ENCODE results near the gene GALK2.
"Not testable (repeated sequence)": the region's sequence is repeated elsewhere in the genome, so short reads cannot be mapped to it uniquely, and the experiment has no call there.

The GALK2 gene

GRCh38 chr15:49164865-49165264, 5.2 kb upstream of the GALK2 start:
- DNase-seq (ENCODE audit: low read depth in 2 of 2), result no peak

GRCh38 chr15:49168016-49168415, 2.0 kb upstream of the GALK2 start:
- DNase-seq (ENCODE audit: low read depth in 2 of 2), result no peak

GRCh38 chr15:49171790-49172189, 1.7 kb downstream of the GALK2 start:
- DNase-seq (ENCODE audit: low read depth in 2 of 2), result no peak

- no peak for DNase-seq (ENCODE audit: low read depth in 2 of 2)
Measured at GRCh38 chr15:49174902-49175301, 4.9 kb downstream of the GALK2 start.

- DNase-seq (ENCODE audit: low read depth in 2 of 2), result not testable (repeated sequence)
Measured at GRCh38 chr15:49175582-49176397, 5.7 kb downstream of the GALK2 start.

- DNase-seq (ENCODE audit: low read depth in 2 of 2), result no peak
Measured at GRCh38 chr15:49178497-49178896, 8.4 kb downstream of the GALK2 start.

GRCh38 chr15:49179433-49180190, 9.6 kb downstream of the GALK2 start:
- no peak for DNase-seq (ENCODE audit: low read depth in 2 of 2)

- DNase-seq (ENCODE audit: low read depth in 2 of 2), result no peak
Measured at GRCh38 chr15:49182128-49182527, 12.1 kb downstream of the GALK2 start.

GRCh38 chr15:49183741-49184140, 13.7 kb downstream of the GALK2 start:
- not testable (repeated sequence) for DNase-seq (ENCODE audit: low read depth in 2 of 2)

- no peak for DNase-seq (ENCODE audit: low read depth in 2 of 2)
Measured at GRCh38 chr15:49185473-49185872, 15.4 kb downstream of the GALK2 start.

GRCh38 chr15:49187549-49188245, 17.6 kb downstream of the GALK2 start:
- no peak for DNase-seq (ENCODE audit: low read depth in 2 of 2)

GRCh38 chr15:49188933-49189332, 18.9 kb downstream of the GALK2 start:
- no peak for DNase-seq (ENCODE audit: low read depth in 2 of 2)

- no peak for DNase-seq (ENCODE audit: low read depth in 2 of 2)
Measured at GRCh38 chr15:49189631-49190030, 19.6 kb downstream of the GALK2 start.

- DNase-seq (ENCODE audit: low read depth in 2 of 2), result no peak
Measured at GRCh38 chr15:49190586-49190985, 20.5 kb downstream of the GALK2 start.

- no peak for DNase-seq (ENCODE audit: low read depth in 2 of 2)
Measured at GRCh38 chr15:49191892-49192291, 21.8 kb downstream of the GALK2 start.

- DNase-seq (ENCODE audit: low read depth in 2 of 2), result no peak
Measured at GRCh38 chr15:49196856-49197255, 26.8 kb downstream of the GALK2 start.

GRCh38 chr15:49199666-49200065, 29.6 kb downstream of the GALK2 start:
- peak in 1 of 2 experiments; percentile 4 for DNase-seq (ENCODE audit: low read depth in 2 of 2)

- DNase-seq (ENCODE audit: low read depth in 2 of 2), result no peak
Measured at GRCh38 chr15:49200347-49200746, 30.3 kb downstream of the GALK2 start.

- DNase-seq (ENCODE audit: low read depth in 2 of 2), result not testable (repeated sequence)
Measured at GRCh38 chr15:49208102-49208501, 38.1 kb downstream of the GALK2 start.

- no peak for DNase-seq (ENCODE audit: low read depth in 2 of 2)
Measured at GRCh38 chr15:49212897-49213296, 42.9 kb downstream of the GALK2 start.

- DNase-seq (ENCODE audit: low read depth in 2 of 2), result no peak
Measured at GRCh38 chr15:49215768-49216739, 46.0 kb downstream of the GALK2 start.

Data from fibroblast of skin of left quadriceps (primary cell).